LNCaP clone FGC (cell line): ENCODE results near the gene PCDHGC4.

Experiments used
- DNase-seq: peaks from one replicate; pipeline ENCODE4 v3.0.0-alpha.2; 2011; ENCODE audit warnings: low read depth
- H3K4me3 ChIP-seq: 2 replicates; pipeline ENCODE4 v1.5.1; 2011; ENCODE audit warnings: mild to moderate bottlenecking, low read depth, low read length, control low read depth
- TF ChIP-seq, protein P1 (sequence below): IDR thresholded peaks from 2 replicates; pipeline ENCODE4 v1.5.1; 2012; ENCODE audit warnings: mild to moderate bottlenecking; ENCODE audit not compliant: control insufficient read depth, insufficient read depth; ENCODE audit errors: extremely low read depth

PCDHGC4 gene

DNA sequence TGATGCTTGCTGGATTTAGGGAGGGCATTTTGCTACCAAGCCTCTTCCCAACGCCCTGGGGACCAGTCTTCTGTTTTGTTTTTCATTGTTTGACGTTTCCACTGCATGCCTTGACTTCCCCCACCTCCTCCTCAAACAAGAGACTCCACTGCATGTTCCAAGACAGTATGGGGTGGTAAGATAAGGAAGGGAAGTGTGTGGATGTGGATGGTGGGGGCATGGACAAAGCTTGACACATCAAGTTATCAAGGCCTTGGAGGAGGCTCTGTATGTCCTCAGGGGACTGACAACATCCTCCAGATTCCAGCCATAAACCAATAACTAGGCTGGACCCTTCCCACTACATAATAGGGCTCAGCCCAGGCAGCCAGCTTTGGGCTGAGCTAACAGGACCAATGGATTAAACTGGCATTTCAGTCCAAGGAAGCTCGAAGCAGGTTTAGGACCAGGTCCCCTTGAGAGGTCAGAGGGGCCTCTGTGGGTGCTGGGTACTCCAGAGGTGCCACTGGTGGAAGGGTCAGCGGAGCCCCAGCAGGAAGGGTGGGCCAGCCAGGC, 27.0 kb downstream of the PCDHGC4 start:
- DNase-seq = no peak
- no peak overlapping the region for H3K4me3 ChIP-seq
- TF ChIP-seq, protein P1, sequence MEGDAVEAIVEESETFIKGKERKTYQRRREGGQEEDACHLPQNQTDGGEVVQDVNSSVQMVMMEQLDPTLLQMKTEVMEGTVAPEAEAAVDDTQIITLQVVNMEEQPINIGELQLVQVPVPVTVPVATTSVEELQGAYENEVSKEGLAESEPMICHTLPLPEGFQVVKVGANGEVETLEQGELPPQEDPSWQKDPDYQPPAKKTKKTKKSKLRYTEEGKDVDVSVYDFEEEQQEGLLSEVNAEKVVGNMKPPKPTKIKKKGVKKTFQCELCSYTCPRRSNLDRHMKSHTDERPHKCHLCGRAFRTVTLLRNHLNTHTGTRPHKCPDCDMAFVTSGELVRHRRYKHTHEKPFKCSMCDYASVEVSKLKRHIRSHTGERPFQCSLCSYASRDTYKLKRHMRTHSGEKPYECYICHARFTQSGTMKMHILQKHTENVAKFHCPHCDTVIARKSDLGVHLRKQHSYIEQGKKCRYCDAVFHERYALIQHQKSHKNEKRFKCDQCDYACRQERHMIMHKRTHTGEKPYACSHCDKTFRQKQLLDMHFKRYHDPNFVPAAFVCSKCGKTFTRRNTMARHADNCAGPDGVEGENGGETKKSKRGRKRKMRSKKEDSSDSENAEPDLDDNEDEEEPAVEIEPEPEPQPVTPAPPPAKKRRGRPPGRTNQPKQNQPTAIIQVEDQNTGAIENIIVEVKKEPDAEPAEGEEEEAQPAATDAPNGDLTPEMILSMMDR = no peak

DNA sequence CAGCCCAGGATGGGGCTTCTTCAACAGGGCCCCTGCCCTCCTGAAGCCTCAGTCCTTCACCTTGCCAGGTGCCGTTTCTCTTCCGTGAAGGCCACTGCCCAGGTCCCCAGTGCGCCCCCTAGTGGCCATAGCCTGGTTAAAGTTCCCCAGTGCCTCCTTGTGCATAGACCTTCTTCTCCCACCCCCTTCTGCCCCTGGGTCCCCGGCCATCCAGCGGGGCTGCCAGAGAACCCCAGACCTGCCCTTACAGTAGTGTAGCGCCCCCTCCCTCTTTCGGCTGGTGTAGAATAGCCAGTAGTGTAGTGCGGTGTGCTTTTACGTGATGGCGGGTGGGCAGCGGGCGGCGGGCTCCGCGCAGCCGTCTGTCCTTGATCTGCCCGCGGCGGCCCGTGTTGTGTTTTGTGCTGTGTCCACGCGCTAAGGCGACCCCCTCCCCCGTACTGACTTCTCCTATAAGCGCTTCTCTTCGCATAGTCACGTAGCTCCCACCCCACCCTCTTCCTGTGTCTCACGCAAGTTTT, 27.6 kb downstream of the PCDHGC4 start:
- H3K4me3 ChIP-seq = no peak overlapping the region
- peak; percentile 31 for DNase-seq
- TF ChIP-seq, protein P1 = peak; percentile 84

DNA sequence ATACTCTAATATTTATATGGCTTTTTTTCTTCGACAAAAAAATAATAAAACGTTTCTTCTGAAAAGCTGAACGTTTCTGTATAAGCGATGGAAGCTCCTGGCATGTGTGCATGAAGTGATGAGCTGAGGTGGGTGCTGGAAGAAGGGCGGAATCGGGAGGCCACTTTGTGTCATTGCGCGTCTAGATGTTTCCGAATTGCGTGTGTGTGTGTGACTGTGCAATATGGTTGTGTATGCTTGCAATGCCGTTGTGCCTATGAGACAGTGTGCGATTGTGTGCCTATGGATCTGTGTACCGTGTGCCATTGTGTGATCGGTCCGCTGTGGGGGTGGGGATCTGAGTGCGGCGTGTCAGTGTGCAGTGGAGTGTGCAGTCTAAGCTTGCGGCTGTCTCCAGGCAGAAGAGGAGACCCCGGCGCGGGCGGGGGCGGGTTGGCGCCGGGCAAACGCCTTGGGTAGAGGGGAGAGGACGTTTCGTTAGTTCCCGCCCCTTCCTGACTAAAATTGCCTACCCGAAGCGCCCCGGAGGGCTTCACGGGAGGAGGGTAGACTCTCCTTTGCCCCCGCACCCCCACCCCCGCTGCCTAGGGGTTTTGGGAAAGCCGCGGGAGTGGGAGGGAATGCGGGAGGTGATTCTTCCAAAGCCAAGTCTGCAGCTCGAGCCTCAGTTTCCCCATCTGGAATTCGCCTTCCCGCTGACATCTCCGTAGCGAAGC, 28.2 kb downstream of the PCDHGC4 start:
- TF ChIP-seq, protein P1 = no peak
- no peak for DNase-seq
- H3K4me3 ChIP-seq = no peak overlapping the region

DNA sequence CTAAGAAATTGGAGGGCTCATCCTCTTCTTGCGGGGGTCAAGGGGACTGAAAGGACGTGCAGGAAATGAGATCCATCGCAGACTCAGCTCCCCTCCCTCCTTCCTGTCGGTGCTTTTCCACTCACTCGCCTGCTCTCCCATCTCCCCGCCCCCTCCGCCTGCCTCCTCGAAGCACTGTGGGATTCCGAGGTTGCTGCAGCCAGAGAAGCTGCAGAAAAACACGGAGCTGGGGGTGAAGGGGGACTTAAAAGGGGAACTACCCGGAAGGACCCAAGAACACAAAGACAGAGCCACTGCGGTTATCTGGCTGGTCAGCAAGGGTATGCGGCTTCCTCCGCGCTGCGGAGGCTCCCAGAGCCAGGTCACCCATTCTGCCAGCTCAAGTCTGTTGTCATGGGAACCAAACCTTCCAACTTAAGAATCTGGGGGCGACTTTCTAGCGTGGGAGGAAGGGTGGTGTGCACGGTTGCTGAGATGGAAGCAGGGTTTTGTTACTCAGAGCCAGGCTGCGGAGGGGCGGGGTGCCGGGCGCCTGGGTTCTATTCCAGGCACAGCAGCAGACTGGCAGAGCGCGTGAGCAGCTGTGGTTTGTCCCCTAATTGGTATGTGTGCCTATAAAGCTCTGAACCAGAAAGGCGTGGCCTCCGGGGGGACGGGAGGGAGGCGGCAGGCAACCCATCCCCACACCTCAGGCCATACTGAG, 28.9 kb downstream of the PCDHGC4 start:
- H3K4me3 ChIP-seq = no peak overlapping the region
- TF ChIP-seq, protein P1 = no peak
- no peak for DNase-seq

DNA sequence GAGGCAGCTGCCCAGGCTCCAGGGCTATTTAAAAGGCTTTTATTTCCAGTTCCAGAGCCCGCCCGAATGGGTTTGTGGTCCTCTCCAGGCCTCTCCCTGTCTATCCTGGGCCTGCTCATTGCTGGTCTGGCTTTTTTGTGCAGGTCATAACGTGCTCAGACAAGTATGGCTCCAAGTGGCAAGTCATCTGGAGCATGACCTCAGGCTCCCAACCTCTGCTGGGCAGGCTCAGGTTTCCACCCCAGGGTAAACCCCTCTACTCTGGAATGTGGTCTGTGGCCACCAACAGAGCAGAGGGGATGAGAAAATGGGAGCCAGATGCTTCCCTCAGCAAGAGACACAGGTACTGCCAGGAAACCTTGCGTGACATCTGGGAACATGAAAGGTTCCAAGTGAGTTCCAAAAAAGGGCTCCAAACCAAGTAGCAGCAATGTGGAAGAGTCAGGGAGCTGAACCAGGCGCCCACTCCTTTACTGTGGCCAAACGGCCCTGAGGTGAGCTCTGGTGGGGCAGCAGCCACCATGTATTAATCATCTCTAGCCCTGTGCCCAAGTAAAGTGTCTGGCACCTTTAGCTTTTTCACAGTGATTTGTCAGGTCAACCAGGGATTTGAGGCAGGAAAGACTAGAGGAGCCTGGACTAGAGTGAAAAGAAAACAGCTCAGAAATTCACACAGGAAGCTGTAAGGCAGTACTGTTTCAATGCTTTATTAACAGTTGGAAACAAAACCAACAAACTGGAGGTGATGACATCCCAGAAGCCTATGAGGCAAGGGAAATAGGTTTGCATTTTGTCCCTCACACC, 29.7 kb downstream of the PCDHGC4 start:
- no peak overlapping the region for H3K4me3 ChIP-seq
- DNase-seq = no peak
- TF ChIP-seq, protein P1 = no peak

DNA sequence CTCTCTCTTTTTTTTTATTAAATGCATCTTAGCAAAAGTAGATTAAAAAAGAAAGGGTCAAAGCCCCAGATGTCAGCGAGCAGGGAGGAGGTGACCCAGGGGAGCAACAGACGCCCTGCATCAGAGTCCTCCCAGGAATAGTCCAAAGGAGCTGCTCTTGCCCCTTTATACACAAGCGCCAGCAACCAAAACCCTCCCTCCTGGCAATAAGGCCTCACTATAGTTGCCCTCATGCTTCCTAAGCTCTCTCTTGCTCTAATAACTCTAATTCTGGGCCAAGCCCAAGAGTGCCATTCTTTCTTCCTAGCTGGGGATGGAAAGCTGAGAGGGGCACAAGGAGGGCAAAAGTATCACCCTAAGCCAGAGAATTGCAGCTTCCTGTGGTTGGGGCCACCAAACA, 30.3 kb downstream of the PCDHGC4 start:
- DNase-seq = no peak
- no peak overlapping the region for H3K4me3 ChIP-seq
- TF ChIP-seq, protein P1 = no peak
